Measurements from ENCODE around the gene PDS5B.

PDS5B gene

DNA sequence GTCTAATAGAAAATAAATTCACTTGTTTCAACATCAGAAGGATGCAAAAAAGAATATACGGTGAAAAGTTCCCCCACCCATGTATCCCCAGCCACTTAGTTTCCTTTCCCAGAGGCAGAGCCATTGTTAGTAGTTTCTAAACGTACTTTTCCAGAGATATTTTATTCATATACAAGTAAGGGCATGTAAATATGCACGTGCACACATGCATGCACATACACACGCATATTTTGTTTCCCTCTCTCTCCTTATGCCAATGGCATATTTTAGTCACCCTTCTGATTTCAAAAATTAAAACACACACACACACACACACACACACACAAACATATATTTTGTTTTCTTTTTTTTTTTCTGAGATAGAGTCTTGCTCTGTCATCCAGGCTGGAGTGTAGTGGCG, 147.4 kb downstream of the PDS5B start:
- no peak for DNase-seq

DNA sequence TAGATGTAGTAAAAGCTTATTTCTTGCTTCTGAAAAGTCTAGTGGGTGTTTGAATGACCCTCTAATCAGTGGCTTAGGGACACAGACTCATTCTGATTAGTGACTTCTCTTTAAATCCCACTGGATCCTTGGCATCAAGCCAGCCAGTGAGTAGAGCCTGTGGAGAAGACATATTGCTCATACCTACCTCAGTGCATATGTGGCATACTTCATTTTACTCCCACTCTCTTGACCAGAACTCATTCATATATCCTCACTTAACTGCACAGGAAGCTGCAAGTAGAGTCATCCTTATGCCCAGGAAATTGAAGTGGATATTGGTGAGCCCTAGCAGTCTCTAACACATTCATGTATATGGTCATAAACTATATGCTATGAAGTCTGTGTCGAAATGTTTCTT, 148.3 kb downstream of the PDS5B start:
- peak; percentile 57 to 73 for DNase-seq

DNA sequence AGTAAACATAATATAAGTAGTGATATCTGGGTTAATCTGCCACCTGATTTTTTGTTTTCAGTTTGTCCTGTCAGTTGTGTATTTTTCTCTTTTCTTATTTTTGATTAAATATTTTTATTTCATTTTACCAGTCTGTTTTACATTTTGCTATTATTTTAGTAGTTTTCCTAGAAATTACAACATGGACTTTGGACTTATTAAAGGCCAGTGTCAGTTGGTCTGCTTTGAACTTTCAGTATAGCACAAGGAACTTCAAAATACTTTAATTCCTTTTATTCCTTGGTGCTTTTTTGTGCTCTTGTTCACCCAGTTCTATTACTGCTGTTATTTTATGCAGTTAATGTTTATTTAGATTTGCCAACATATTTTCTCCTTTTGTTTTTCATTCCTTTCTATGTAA, 149.6 kb downstream of the PDS5B start:
- DNase-seq, result no peak

DNA sequence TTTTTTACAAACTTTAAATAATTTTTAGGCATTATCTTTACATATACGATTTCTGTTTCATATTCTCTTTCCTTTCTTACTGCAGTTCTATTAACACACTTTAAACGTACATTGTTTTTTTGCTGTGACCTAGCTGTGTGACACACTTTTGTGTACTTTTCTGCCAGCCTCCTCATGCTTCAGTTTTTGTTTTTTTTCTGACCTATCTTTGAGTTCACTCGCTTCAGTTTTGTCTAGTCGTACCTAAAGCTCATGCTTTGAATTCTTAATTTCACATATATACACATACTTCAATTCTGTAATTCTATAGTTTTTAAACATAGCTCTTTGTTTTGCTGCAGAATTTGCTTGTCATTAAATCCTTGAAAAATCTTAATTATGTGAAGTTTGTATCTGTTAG, 150.4 kb downstream of the PDS5B start:
- no peak for DNase-seq

DNA sequence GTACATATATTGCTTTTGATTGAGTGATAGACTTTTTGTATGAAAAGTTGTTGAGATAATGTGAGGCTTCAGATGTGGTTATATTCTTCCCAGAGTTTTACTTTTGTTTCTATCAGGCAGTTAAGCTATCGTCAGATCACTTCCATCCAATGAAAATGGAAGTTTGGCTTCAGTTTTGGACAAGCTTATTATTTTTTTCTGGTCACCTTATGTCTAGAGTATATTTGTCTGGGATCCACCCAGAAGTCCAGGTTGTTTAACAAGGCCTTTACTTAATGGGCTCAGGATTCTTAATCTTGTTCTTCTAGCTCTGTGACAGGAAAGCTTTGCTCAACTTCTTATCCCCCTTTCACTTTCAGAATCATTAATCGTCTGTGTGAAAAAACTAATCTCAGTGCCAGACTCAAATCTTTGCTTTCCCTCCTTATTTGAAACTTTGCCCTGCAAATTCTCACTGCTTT, 150.9 kb downstream of the PDS5B start:
- DNase-seq, result no peak

DNA sequence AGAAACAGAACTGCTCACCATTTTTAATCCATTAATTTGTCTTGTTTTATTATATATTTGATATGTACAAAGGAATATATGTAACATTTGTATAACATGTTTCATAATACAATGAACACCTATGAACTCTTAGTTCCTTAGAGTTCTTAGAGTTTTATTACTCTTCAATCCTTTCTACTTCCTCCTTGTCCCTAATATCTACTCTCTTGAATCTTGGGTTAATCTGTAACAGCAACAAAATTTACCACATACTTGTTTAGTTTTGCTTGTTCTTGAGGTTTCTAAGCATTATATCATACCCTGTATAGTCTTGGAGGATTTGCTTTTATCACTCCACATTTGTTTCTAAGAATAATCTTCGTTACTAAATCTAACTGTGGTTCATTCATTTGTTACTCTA, 151.4 kb downstream of the PDS5B start:
- no peak for DNase-seq

DNA sequence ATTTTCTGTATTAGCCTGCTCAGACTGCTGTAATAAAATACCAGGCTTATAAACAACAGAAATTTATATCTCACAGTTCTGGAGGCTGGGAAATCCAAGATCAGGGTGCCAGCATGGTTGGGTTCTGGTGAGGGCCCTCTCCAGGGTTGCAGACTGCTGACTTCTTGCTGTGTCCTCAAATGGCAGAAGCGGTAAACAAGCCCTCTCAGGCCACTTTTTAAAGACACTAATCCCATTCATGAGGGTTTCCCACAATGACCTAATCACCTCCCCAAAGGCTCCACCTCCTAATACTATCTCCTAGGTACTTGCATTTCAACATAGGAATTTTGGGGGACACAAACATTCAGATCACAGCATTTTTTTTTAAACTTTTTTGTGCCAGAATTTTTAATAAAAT, 159.3 kb downstream of the PDS5B start:
- DNase-seq, result no peak

DNA sequence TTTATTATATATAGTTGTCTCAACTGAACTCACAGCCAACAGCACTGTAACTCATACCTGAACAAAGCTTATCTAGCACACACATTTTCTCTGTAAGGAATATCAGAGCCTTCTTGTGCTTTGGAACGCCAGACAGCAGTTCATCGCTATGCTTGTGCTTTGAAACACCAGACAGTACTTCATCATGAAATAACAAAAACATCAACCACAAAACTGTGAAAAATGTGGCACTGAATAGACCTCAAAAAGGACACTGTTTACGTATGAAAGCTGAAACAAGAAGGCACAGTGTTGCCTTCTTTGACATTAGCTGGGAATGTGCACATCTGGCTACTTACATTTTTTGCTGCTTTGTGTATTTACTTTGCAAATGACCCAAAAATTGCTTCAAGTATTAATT, 160.2 kb downstream of the PDS5B start:
- DNase-seq, result no peak

DNA sequence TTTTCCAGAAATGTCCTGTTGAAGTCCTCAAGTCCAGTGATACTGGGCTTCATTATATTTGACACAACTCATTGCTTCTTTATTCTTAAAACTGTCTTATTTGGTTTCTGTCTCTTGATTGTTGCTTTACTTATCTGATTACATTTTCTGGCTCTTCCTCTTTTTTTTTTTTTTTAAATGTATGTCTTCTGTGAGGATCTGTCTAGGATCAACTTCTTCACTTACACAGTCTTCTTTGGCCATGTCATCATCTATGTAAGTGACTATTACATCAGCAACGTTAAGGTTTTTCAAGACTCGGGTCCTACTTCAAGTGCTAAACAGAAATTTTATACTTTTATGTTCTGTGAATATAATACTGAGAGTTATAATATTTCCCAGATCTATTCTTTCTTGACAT, 162.1 kb downstream of the PDS5B start:
- no peak for DNase-seq

DNA sequence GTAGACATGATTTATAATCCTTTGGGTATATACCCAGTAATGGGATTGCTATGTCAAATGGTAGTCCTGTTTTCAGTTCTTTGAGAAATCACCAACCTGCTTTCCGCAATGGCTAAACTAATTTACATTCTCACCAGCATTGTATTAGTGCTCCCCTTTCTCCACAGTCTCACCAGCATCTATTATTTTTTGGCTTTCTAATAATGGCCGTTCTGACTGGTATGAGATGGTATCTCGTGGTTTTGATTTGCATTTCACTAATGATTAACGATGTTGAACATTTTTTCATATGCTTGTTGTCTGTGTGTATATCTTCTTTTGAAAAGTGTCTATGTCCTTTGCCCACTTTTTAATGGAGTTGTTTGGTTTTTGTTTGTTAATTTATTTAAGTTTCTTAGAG, 165.1 kb downstream of the PDS5B start:
- DNase-seq, result no peak

DNA sequence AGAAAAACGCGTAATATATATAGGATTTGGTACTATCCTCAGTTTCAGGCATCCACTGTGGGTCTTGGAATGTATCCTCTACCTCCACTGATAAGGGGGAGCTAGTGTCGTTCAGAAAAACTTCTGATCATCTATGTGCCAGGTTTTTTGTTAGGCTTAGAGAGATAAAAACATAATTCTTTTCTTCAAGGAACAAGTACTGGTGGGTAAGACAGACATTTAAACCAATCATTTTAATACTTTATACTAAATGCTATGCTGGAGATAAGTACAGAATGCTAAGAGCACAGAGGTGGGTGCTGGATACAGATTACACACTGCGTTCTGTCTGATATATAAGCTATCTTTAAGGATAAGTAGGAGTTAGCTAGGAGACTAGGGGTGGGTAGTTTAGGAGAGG, 166.1 kb downstream of the PDS5B start:
- DNase-seq, result no peak

DNA sequence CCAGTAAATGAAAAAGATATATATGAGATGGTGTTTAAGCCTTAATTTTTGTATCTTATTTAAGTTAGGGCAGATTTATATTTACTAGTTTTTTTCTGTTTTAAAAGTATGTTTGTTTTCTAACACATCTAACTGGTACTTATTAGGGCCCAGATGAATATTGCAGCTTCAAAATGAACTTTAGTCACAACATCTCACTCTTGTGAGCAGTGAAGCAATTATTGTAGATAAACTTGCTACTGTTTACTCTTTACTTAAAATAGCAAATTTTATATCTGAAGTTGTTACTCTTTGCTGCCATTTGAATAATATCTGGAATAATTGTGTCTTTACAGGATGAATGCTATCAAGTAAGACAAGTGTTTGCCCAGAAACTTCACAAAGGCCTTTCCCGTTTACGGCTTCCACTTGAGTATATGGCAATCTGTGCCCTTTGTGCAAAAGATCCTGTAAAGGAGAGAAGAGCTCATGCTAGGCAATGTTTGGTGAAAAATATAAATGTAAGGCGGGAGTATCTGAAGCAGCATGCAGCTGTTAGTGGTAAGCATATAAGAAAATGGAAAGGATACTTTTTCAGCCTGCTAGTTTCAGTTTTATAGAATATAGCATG, 166.8 kb downstream of the PDS5B start:
- DNase-seq, result peak in 1 of 2 experiments; percentile 9

DNA sequence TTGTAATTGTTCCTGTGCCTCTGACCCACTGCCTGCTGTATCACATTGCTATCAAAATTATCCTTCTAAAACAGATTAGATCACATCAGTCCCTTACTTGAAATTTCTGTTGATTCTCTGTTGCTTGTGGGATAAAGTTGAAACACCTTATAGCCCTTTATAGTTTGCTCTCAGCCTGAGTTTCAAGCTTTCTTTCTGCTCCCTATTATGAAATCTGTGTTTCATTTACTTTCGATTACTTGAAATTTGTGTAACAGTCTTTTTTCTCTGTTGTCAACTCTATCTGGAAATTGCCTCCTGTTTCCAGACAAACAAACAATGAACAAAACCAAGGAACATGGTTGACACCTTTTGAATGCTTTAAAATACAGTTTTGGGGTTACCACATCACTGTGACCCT, 167.9 kb downstream of the PDS5B start:
- DNase-seq, result no peak

DNA sequence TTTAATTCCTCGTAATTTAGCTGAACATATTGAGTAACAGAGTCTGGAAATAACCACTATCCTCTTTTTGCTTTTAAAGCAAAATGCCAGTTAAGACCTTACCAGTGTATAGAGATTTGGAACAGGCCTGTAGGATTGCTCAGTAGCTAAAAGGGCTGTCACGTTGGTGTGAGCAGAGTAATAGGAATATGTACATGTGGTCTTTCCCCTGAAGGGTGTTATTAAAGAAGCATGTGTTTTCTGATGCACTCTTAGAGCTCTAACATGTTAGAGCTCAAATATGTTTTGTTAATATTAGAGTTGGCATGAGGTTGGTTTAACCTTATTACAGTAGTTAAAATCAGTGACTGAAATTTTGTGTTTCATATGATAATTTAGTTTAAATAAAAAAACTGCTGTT, 172.9 kb downstream of the PDS5B start:
- DNase-seq, result no peak

DNA sequence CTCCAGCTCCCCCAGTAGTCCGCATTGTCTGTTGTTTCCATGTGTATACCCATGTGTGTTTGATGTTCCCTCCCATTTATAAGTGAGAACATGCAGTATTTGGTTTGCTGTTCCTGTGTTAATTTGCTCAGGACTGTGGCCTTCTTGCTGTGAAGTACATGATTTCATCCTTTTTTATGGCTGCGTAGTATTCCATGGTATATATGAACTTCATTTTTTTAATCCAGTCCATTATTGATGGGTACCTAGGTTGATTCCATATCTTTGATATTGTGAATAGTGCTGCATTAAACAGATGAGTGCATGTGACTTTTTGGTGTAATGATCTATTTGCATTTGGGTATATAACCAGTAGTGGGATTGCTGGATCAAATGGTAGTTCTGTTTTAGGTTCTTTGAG, 175.2 kb downstream of the PDS5B start:
- no peak for DNase-seq

DNA sequence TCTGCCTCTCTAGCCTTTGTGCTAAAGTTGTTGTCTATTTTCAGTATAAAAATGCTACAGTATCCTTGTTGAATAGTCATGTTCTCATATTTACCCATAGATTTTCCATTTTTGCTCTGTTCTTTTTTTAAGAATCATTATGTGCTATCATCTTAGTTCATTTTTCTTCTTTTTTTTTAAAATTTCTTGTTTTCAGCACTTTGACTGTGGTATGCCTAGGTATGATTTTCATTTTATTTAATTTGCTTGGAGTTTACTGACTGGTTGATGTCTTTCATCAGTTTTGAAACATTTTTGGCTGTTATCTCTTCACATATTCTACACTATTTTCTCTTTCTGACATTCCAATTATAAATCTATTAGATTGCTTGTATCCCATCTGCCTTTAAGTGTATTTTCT, 192.9 kb downstream of the PDS5B start:
- no peak for DNase-seq

DNA sequence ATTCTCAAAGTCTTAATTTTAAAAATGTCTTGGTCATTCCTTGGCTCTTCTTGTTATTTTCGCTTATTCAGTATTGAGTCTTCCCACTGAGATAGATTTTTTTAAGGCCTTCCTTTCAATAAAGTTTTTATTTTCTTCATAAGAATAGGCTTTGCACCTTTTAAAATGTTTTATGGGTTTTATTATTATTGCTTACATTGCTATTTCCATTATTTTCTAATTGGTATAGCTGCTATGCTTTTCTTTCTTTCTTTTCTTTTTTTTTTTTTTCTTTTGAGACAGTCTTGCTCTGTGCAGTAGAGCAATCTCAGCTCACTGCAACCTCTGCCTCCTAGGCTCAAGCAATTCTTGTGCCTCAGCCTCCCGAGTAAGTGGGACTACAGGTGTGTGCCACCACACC, 195.7 kb downstream of the PDS5B start:
- DNase-seq, result no peak

DNA sequence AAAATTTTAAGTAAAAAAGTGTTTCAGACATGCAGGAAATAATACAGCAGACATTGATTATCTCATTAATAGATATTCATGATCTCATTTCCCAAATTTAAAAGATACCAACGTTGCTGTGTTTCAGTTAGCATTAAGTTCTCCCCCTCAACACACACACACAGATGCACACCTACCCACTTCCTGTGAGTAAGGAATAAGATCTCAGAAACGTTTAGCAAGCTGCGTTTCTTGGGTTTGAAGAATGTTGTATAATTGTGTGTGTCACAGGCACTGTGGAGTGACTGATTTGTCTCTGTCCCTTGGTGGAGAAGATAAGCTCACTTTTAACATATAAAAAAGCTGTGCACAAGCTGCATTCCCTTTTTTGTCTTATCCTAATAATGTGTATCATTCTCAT, 196.8 kb downstream of the PDS5B start:
- no peak for DNase-seq

DNA sequence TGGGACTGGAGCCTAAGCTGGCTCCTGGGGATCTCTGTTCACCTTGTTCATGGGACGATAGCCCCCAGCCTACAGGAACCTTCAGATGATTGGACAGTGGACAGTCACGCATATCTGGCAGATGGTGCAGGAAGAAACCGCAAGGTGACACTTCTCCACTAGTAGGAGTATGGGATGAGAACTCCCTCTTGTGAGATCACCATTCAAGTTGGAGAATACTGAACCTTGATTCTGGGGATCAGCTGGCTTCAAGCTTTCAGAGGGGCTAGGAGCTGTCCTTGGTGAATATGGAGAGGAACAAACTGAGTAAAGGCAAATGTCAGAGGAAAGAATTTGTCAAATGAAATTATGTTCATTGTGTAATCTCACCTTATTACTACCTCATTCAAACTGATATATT, 204.5 kb downstream of the PDS5B start:
- peak in 1 of 2 experiments; percentile 21 for DNase-seq

DNA sequence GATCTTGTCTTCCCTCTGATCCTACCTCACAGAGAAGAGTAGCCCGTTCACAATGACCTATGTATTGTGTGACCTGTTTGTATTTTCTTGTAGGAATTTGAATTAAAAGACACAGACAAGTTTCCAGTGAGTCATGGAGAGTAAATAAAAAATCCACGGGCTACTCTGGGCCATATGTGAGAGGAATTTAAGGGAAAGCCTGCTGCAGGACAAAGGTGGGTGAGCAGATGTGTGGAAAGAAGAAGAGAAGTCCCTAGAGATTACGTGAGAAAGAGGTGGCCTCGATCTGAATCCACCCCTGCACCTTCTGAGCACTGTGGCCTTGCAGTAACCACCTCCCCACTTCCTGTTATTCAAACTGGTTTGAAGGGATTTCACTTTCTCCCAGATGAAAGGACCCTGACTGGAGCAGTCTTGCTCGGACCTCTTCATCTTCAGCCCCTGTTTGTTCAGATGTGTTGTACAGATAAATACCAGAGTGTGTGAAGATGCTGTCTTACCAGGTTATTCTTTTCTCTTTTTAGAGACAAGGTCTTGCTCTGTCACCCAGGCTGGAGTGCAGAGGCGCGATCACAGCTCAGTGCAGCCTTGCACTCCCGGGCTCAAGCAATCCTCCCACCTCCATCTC, 205.4 kb downstream of the PDS5B start:
- no peak for DNase-seq

DNA sequence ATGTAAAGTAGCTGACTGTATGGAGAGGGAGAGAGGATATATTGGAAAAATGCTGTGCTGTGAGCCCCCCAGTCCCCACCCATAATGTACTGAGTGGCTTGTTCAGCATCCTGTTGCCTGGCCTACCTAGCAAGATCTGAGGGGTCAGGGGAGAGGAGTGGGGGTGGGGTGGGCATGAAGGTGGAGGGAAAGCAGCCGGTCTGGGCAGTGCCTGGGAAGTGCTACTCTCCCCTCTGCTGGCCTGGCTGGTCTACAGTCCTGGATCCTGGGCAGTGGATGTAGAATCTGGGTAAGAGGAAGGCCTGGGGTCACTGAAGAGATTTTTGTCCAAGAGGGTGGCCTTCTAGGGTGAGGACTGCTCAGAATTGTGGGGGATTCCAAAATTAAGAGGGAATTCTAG, 210.5 kb downstream of the PDS5B start:
- no peak for DNase-seq

DNA sequence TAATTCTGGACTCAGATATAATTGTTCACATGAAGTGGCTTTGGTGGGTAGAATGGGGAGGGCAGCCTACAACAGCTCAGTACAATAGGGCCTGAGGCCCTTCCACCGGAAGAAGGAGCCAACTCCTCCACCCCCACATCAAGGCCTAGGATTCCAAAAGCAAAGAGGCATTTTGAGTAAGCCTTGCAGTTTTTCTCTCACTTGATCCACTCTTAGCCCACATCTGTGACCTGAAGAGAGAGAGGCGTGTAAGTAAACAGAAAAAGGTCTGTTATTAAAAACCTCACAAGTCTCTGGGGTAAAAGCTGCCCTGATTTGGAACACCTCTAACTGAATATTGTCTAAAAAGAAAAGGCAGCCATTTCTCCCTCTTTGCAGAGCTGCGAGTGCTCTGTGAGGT, 215.9 kb downstream of the PDS5B start:
- no peak for DNase-seq

DNA sequence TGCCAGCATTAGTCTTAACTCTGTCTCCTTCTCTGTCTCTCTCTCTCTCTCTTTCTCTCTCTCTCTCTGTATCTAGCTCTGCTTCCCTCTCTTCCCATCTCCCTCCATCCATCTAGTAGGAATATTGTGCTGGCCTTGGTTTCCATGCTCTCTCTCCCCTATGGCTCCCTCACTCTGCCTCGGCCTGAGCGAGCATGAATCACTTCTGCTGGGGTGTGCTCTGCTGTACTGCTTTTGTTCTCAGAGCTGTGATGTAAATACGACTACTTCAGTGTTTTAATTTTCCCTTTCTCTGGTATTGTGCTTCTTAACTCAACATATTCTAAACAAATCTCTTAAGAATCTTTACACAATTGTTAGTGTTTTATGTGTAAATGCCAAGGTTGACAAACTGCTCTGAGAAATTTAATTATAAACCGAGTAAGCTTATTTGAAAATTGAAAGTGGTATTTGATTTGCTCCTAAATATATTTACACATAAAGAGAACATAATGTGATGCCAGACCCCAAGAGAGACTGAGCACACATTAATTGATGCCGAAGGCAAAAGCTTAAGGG, 218.5 kb downstream of the PDS5B start:
- no peak for DNase-seq

DNA sequence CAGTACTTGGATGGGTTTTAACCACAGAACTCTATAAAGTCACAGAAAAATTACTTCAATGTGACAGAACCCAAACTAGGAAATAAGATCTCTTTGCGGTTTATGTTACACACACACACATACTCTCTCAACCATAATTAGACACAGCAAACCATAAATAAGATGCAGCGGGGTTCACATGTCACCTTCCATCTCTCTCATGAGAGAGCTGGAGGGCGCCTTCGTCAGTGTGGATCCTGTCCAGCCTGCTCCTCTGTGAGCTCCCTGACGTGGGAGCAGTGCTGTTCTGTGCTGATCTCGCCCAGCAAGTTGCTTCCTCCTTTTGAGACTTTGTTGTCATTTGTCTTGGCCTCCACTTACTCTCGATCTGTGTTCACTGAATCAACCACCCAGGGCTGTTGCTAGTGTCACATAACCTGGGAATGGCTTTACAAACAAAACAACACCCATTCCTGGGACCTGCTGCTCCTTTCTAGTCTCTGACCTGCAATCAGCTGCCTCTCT, 225.1 kb downstream of the PDS5B start:
- no peak for DNase-seq

Data from NCI-H524 (cell line).